Astrocyte of the cerebellum (primary cell): ENCODE results near the gene KRT4.

Experiments used
- DNase-seq: peaks from one replicate; pipeline ENCODE4 v3.0.0-alpha.2; 2011; ENCODE audit warnings: low read depth
- H3K4me3 ChIP-seq: 2 replicates; pipeline ENCODE4 v1.5.1; 2011; ENCODE audit warnings: mild to moderate bottlenecking, low read depth, low read length, moderate library complexity
- in situ Hi-C: cut with HindIII; loops from 2 replicates; pipeline ENCODE4 v1.10.0; 2017; ENCODE audit warnings: low sequenced_read_pairs
- TF ChIP-seq, protein P1 (sequence below): IDR thresholded peaks from 2 replicates; pipeline ENCODE4 v1.5.1; 2012; ENCODE audit warnings: low read length, low read depth, moderate library complexity, mild to moderate bottlenecking; ENCODE audit errors: missing control alignments

KRT4 gene

DNA sequence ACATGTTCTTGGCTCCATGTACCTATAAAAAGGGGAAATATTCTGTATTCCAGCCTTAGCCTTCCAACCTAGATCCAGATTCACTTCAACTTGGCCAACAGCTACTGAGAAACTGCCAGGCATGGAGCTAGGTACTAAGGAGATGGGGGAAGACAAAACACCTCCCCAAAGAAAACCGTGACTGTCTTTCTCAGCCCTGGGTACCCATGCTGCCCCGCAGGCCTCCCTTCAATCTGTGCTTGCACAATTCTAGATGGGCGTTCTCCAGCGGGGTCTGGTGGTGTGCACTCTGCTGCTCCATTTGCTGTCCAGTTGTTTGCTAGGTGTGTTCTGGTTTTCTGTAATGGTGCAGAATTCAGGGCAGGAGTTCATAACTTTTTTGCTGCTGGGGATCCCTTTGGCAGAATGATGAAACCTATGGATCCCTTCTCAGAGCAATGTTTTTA, 817 bp upstream of the KRT4 start:
- in situ Hi-C loops: no loop called here
- no peak for DNase-seq
- TF ChIP-seq, protein P1, sequence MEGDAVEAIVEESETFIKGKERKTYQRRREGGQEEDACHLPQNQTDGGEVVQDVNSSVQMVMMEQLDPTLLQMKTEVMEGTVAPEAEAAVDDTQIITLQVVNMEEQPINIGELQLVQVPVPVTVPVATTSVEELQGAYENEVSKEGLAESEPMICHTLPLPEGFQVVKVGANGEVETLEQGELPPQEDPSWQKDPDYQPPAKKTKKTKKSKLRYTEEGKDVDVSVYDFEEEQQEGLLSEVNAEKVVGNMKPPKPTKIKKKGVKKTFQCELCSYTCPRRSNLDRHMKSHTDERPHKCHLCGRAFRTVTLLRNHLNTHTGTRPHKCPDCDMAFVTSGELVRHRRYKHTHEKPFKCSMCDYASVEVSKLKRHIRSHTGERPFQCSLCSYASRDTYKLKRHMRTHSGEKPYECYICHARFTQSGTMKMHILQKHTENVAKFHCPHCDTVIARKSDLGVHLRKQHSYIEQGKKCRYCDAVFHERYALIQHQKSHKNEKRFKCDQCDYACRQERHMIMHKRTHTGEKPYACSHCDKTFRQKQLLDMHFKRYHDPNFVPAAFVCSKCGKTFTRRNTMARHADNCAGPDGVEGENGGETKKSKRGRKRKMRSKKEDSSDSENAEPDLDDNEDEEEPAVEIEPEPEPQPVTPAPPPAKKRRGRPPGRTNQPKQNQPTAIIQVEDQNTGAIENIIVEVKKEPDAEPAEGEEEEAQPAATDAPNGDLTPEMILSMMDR: no peak
- no peak overlapping the region for H3K4me3 ChIP-seq

DNA sequence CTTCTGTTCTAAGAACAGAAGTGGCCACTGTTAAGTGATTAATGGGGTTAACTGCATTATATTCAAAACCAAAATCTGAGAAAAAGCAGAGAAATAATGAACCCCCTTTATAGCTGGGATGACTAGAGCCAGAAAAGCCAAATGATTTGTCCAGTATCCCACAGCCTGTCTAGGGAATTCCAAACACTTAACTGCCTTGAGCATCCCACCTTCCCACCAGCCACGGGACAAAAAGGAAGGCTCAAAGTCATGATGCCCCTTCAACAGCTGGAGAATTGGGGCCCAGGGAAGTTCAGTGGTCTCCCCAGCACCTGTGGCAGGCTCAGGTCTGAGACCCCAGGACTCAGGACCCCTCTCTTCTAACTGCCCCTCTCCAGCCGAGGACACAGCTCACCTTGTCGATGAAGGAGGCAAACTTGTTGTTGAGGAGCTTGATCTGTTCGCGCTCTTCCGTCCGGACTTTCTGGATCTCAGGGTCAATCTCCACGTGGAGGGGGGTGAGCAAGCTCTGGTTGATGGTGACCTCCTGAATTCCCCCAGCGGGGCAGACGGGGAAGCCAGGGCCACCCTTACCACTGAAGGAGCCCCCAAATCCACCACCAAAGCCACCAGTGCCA, 605 bp downstream of the KRT4 start:
- no peak for DNase-seq
- in situ Hi-C loops: no loop called here
- TF ChIP-seq, protein P1: no peak
- H3K4me3 ChIP-seq: no peak overlapping the region

DNA sequence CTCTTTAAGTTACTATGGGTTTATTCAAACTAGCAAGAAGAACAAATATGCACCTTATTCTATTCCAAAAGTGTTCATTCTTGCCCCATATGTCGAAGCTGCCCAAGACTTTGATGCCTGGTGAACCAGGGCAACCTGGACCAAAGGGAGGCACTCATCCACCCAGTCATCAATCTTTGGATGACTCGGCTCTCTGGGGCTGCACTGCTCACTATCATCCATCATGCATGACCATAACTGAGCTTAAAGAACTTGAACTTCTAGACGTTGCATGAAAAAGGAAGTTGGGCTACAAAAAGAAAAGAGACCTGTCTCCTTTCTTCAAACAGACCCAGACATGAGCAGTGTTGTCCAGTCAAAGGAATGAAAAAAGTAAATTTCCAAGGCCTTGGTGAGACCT, 1.2 kb downstream of the KRT4 start:
- no peak overlapping the region for H3K4me3 ChIP-seq
- no peak for DNase-seq
- in situ Hi-C loops: no loop called here
- TF ChIP-seq, protein P1: no peak

DNA sequence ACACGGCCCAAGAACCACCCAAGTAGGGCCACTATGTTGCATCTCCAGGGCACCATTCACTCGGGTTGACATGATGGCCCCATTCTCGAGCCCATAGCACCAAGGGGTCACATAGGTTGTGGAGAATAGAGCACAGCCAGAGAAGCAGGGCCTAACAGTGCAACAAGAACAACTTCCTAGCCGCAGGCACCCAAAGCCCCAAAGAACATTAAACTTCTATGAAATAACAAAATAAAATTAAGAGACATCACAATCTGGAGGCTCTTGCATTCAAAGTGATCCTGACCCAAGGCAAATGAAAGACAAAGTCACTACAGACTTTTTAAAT, 1.9 kb downstream of the KRT4 start:
- no peak overlapping the region for H3K4me3 ChIP-seq
- no peak for DNase-seq
- TF ChIP-seq, protein P1: no peak
- in situ Hi-C loops: no loop called here

DNA sequence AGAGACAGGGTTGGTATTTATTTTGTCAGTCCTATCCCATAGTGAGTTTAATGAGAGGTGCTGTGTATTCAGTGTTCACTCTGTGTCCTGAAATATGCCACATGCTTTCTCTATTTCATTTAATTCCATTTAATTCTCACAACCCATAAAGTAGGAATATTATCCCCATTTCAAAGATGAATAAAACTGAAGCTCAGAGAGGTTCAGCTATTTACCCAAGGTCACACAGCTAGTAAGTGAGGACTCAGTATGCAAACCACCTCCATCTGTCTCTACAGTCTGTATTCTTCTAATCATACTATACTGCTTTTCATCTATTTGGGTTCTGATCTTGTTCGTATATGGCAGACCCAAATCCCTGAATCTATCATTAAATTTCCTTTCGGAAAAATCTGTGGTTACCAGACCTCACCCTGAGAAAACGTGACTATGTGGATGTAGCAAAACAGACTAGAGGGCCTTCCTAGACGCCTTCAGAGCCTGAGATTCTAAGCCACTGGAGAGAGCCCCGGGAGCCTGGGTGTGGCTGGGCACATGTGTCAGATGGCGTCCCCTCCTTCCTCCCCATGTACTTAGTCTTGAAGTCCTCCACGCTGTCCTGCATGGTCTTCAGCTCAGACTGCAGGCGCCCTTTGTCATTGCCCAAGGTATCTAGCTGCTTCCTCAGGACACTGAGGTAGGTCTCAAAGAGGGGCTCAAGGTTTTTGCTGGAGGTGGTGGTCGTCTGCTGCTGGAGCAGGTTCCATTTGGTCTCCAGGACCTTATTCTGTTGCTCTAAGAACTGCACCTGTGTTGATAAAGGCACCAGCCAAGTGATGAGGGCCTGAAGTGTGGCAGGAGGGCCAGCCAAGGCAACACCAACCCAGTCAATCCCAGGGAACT, 2.5 kb downstream of the KRT4 start:
- H3K4me3 ChIP-seq: no peak overlapping the region
- in situ Hi-C loops: no loop called here
- TF ChIP-seq, protein P1: no peak
- DNase-seq: no peak

DNA sequence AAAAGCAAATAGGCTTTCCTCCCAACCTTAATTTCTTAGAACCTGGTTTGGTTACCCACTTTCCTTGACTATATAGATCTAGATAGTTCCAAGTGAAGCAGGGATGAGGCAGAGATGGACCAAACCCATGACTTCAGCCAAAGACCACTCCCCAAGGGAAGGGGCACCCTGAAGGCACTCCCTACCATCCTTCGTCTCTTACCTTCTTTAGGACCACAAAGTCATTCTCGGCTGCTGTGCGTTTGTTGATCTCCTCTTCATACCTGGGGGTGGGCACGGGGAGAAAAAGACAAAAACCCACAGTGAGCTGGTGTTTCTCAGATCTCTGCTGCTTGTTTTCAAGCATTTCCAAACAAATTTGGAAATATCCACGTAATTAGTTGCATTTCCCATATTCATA, 3.4 kb downstream of the KRT4 start:
- TF ChIP-seq, protein P1: no peak
- no peak overlapping the region for H3K4me3 ChIP-seq
- DNase-seq: no peak
- in situ Hi-C loops: no loop called here
